HG03139 (cell line): ENCODE data around the gene ITGAL.

Experiments
- ATAC-seq: cut with Tn5 transposase; IDR thresholded peaks from one replicate; pipeline ENCODE4 v1.9.1; 2021; ENCODE audit not compliant: unreplicated experiment

Gene ITGAL

GRCh38 chr16:30541502-30542329 is 69.2 kb downstream of the ITGAL start:
- ATAC-seq, result no peak

GRCh38 chr16:30543067-30543466 is 70.5 kb downstream of the ITGAL start:
- ATAC-seq, result no peak

GRCh38 chr16:30546115-30546514 is 73.6 kb downstream of the ITGAL start:
- ATAC-seq, result no peak

- ATAC-seq, result no peak
These were observed 76.1 kb downstream of the ITGAL start for GRCh38 chr16:30548416-30549253.

- ATAC-seq, result no peak
These were observed 79.2 kb downstream of the ITGAL start for GRCh38 chr16:30551781-30552180.

GRCh38 chr16:30552956-30553355 is 80.4 kb downstream of the ITGAL start:
- ATAC-seq, result no peak

- ATAC-seq, result no peak
These were observed 80.9 kb downstream of the ITGAL start for GRCh38 chr16:30553393-30553899.

GRCh38 chr16:30554557-30555314 is 82.2 kb downstream of the ITGAL start:
- ATAC-seq, result no peak

GRCh38 chr16:30555315-30556124 is 83.0 kb downstream of the ITGAL start:
- no peak for ATAC-seq

- ATAC-seq, result no peak
These were observed 83.6 kb downstream of the ITGAL start for GRCh38 chr16:30556125-30556473.

GRCh38 chr16:30557707-30557956 is 85.1 kb downstream of the ITGAL start:
- ATAC-seq, result no peak

- ATAC-seq, result peak; percentile 71
These were observed 85.6 kb downstream of the ITGAL start, which contains the start of gene ZNF764 for GRCh38 chr16:30557957-30558788. TSS of gene ZNF764 (minus strand) at chr16:30558374. CDS start at chr16:30558182, 192 bp downstream.

- no peak for ATAC-seq
These were observed 86.3 kb downstream of the ITGAL start for GRCh38 chr16:30558789-30559377.

- ATAC-seq, result no peak
These were observed 87.1 kb downstream of the ITGAL start for GRCh38 chr16:30559690-30560089.

- no peak for ATAC-seq
These were observed 88.7 kb downstream of the ITGAL start for GRCh38 chr16:30561089-30561816.

GRCh38 chr16:30562021-30562420 is 89.5 kb downstream of the ITGAL start:
- ATAC-seq, result no peak

- no peak for ATAC-seq
These were observed 93.0 kb downstream of the ITGAL start for GRCh38 chr16:30565526-30565925.

GRCh38 chr16:30565984-30566383 is 93.4 kb downstream of the ITGAL start:
- no peak for ATAC-seq

GRCh38 chr16:30566531-30566930 is 94.0 kb downstream of the ITGAL start:
- ATAC-seq, result no peak
